NCI-H187 treated with DMSO at 0.1 percent for 48 hours (cell line): ENCODE results near the gene NFATC2IP.
A peak's percentile ranks its signal among the peaks of the same experiment; 100 is the strongest.

ENCODE experiments used
- DNase-seq: peaks from one replicate; lab custom pipeline; 2025; lab: John Stamatoyannopoulos, UW

Gene NFATC2IP

DNA sequence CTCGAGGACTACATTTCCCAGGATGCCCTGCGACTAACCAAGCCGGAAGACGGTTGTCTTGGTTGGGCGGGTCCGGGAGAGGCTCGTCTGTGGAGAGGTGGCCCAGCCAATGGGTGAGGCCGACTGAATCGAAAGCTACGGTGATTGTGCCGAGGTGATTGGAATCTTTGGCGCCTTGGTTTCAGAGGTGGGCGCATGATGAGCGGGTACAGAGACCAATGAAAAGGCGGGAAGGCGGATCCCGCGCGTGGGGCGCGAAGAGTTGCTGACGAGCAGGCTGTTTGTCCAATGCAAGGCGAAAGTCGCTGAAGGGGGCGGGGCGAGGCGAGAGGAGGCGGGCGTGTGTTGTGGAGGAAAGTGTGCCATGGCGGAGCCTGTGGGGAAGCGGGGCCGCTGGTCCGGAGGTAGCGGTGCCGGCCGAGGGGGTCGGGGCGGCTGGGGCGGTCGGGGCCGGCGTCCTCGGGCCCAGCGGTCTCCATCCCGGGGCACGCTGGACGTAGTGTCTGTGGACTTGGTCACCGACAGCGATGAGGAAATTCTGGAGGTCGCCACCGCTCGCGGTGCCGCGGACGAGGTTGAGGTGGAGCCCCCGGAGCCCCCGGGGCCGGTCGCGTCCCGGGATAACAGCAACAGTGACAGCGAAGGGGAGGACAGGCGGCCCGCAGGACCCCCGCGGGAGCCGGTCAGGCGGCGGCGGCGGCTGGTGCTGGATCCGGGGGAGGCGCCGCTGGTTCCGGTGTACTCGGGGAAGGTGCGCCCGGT lies at the start of gene NFATC2IP:
Gene NFATC2IP, plus strand, starts transcription at position 290 of the 762 bp plus-strand sequence. Its CDS starts 75 bp downstream, at position 365.
- peak; percentile 94 for DNase-seq

DNA sequence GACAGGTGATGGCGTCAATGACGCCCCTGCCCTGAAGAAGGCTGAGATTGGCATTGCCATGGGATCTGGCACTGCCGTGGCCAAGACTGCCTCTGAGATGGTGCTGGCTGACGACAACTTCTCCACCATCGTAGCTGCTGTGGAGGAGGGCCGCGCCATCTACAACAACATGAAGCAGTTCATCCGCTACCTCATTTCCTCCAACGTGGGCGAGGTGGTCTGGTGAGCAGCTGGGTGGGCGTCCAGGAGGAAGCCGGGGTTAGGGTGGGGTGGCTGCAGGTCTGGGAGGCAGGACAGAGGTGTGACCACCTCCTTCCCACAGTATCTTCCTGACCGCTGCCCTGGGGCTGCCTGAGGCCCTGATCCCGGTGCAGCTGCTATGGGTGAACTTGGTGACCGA lies 48.9 kb upstream of the NFATC2IP start:
- DNase-seq, result no peak

DNA sequence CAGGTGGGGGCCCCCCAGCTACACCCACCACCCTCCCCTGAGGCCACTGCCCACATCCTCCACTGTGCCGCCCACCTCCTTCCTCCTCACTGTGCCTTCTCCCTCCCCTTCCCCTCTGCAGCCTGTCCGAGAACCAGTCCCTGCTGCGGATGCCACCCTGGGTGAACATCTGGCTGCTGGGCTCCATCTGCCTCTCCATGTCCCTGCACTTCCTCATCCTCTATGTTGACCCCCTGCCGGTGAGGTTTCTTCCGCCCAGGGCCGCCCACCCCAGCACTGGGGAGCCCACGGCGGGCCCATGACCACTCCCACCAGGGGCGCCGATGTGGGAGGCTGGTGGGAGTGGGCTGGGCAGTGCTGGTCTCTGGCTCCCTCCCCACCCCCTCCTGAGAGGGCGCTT lies 47.8 kb upstream of the NFATC2IP start:
- no peak for DNase-seq

DNA sequence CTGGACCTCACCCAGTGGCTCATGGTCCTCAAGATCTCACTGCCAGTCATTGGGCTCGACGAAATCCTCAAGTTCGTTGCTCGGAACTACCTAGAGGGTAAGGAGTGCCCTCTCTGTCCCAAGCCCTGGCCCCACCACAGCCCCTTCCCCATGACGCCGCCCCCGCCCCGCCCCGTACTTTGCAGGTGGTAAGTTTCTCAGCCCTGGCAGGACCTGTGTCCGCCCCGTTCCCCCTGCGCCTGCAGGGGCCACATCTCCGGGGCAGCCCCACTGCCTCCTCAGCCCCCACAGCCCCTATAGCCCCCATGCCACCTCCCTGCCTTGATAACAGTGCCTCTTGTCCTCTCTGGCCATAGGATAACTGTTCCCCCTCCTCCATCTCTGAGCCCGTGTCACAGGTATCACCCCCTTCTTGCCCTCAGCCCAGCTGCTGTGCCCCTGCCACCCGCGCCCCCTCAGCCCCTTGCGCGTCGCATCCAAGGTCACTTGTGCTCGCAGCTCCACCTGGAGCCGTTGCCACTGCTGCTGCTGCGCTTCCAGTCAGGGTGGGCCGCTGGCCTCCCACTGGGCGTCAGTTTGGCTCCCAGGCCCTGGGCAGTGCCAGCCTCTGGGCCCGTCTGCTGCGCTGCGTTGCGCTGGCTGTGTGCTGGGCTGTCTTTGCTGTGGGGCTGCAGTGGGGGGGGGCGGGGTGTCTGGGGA lies 47.2 kb upstream of the NFATC2IP start:
- DNase-seq, result no peak

DNA sequence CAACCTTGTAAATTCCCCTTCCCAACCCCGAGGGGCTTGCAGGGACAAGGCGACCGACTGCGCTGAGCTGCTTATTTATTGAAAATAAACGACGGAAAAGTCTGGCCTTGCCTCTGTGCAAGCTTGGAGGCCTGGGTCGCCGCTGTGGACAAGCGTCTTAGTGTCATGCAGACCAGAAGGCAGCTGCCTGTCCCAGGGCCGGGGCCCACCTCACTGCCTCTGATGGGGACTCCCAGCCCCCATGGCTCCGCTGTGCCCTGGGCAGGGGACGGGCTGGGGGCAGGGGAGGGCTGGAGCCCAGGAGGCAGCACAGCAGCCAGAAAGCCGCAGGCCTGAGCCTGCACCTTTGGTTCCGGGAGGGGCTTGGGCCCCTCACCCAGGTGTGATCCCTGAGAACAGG lies 46.4 kb upstream of the NFATC2IP start:
- no peak for DNase-seq

DNA sequence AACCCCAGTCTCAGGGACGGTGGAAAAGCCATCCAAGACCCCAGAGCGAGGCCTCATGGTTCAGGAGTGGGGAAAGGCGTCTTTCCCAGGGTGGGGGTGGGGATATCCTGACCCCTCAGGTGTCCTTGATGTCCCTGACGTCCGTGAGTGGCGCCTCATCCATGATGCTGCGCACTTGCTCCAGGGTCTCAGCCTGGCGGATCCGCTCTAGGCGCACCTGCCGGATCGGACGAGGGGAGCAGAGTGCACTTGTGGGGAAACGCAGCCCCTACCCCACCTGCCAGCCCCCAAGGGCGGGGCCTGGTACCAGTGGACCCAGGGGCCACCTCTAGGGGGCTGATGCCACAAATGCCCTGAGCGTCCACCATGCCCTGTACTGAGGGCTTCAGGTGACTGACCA lies 45.9 kb upstream of the NFATC2IP start:
- DNase-seq, result no peak

DNA sequence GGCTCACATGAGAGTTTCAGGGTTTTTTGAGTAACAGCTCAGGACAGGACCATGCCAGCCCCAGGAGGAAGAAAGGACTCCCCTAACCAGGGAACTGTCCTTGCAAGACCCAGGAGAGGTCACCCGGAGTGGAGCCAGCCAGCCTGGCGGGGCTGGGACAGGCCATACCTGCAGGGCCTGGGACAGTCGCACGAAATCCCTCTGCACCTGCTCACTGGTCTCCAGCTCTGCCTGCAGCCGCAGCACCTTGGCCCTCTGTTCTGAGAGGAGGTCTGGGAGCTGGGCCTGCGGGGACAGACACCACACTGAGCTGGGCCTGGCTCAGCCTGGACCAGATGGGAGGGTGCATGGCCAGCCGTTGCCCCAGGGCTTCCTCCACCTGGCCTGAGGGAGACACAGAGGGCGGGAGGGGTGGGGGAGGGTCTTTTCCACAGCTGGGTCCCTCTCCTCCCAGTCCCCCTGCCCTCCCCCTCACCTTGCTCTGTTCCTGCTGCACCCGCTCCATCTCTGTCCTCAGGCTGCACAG lies 45.4 kb upstream of the NFATC2IP start:
- no peak for DNase-seq

DNA sequence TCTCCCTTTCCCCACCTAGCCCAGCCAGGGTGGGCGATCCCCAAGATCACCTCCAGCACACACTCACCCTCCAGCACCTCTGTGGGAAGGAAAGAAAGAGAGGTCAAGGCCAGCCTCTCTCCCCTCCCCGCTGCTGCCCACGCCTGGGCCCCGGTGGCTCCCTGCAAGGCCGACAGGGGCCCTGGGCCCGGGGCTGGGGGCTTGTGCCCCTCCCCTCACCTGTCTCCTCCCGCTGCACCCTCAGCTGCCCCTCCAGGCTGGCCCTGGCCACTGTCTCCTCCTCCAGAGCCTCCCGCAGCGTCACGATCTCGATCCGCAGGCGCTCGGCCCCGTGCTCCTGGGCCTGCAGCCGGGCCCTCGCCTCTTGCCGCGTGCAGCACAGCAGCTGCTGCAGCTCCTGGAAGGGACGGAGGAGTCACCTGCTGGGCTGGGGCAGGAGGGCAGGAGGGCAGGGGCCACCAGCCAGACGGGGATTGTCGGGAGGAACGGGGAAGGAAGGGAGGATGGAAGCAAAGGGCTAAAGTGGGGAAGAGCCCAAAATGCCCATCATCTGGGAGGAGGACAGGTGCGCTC lies 44.9 kb upstream of the NFATC2IP start:
- no peak for DNase-seq

DNA sequence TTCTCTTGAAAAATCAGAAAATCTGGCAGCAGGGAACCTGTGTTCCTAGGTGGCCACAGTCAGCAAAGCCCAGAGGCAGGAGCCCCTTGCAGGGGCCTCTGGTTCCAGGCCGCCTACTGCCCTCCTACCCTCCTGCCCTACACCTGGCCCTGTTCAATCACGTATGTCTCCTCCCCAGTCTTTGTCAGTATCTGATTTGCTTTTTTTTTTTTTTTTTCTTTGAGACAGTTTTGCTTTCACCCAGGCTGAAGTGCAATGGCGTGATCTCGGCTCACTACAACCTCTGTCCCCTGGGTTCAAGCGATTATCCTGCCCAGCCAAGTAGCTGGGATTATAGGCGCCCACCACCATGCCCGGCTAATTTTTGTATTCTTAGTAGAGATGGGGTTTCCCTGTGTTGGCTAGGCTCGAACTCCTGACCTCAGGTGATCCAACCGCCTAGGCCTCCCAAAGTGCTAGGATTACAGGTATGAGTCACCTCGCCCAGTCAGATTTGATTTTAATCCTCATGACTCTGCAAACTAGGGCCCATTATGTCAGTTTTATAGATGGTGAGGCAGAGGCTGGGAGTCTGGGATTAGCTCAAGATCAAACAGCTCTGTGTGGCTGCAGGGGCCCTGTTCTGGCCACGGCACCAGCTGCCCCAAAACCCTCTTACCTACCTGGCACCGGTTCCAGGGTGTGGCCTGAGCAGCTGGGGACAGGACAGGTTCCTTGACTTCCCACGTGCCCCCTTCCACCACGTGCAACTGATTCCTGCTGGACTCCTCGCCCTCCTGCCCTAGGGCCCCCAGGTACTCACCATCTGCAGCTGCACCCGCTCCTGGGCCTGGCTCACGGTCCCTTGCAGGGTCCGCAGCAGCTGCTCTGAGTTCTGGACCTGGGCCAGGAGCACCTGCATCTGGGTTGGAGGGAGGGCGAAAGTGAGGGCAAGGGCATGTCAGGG lies 40.4 kb upstream of the NFATC2IP start:
- DNase-seq, result no peak

DNA sequence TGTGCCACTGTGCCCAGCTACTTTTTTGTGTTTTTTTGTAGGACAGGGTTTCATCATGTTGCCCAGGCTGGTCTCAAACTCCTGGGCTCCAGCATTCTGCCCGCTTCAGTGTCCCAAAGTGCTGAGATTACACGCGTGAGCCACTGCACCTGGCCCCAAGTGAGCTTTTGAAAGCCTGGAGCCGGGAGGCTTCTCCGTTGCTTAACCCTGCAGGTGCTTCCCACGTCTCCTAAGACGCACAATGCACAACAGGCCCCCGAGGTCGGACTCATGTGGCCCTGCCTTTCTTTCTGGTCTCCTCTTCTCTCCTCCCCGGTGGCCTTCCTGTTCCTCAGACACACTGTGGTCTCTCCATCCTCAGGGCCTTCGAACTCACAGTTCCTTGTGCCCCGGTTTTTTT lies 38.2 kb upstream of the NFATC2IP start:
- no peak for DNase-seq

DNA sequence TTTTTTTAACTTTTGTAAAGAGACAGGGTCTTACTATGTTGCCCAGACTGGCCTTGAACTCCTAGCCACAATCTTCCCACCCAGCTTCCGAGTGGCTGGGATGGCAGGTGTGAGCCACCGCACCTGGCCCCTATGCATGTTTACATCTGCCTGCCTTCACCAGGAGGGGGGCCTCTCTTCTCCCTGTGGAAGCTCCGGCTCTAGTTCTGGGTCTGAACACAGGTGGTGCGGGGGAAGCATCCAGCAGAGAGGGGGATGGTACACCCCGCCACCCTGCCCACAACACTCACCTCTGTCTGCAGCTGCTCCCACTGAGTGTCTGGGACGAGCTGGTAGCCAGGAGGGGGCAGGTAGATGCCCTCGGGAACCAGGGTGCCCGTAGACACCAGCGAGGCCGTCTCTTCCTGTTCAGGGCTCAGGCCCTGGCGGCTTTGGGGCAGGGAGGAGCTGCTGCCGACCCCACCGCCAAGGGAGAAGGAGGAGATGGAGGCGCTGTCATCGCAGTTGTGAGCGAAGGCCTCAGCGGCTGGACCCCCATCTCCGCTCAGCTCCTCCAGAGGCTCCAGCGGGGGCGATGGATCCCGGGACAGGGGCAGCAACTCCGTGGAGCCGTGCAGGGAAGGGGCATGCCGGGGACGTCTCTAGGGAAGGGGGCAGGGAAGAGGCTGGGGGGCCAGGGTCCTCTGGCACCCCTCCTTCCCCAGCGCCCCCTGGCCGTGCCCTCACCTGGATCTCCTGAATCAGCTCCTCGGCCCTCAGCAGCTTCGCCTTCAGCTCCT lies 36.6 kb upstream of the NFATC2IP start:
- no peak for DNase-seq

DNA sequence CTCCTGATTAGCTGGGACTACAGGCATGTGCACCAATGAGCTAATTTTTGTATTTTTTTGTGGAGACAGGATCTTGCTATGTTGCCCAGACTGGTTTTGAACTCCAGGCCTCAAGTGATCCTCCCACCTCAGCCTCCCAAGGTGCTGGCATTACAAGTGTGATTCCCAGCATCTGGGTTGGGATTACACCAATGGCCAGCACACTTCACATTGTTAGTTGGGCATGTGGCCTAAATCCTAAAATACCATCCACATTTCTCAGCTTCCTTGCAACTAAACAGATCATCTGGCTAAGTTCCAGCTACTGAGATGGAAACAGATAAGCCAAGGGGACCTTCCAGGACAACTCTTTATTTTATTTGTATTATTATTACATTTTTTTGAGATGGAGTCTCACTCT lies 35.6 kb upstream of the NFATC2IP start:
- no peak for DNase-seq

DNA sequence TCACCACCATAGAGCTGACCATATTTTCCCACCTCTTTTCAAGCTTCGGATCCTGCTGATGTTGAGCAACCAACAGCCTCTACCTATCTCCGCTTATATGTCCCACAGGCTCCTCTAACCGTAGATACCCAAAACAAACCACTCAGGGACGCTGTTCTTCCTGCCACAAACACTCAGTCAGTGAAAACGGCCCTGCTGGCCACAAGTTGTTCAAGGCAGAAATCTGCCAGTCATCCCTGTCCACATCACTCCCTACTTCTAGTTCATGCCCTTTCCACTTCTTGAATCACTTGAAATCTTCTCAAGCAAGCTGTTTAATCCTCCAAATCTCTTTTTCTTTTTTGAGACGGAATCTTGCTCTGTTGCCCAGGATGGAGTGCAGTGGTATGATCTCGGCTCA lies 33.6 kb upstream of the NFATC2IP start:
- no peak for DNase-seq

DNA sequence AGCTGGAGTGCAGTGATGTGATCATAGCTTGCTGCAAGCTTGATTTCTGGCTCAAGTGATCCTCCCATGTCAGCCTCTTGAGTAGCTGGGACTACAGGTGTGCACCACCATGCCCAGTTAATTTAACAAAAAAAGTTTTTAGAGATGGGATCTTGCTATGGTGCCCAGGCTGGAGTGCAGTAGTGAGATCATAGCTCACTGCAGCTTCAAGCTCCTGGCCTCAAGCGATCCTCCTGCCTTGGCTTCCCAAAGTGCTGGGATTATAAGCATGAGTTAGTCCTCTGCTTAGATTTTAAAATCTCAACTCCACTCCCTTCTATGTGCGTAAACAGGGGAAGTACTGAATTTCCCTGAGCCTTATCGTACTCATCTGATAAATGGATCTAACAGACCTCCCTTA lies 32.0 kb upstream of the NFATC2IP start:
- DNase-seq, result no peak

DNA sequence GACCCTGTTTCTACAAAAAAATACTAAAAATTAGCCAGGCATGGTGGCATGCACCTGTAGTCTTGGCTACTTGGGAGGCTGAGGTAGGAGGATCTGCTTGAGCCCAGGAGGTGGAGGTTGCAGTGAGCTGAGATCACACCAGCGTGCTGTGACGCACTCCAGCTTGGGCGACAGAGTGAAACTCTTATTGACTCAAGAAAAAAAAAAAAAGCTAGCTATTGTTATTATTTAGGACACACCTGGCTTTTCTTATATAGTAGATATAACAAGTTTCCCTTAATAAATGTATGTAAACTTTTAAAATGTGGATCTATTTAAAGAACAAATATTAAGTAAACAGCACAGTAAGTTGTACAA lies 27.5 kb upstream of the NFATC2IP start:
- DNase-seq, result no peak

DNA sequence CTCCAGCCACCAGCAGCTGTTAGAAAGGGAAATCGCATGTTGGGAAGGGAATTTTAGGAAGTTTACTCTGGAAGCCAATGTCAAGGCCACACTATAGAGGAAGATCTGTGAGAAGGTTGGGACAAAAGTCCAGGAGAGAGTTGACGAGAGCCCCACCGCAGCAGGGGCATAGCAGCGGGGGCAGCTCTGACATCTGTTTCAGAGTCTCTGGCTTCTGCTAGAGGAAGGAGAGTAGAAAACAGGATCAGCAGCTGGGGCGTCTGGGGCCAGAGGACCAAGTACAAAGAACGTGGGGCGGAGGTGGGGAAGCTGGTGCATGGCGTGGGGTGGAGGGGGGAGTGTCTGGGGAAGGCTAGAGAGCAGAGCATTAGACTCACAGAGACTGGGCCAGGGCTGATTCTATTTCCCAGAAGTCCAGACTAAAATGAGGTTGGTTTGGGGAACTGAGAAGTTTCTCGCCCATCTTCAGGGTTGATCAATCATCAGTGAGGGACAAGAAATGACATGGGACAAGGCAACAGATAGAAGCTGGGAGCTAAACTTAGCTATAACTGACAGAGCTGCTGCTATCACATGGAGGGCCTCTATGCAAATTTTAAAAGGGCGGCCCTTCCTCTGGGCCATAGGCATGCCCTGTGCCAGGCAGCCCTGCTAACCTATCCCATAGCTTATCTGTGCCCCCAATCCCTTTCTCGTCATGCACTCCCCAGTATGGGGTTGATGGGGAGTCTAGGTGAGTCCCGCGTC lies 26.9 kb upstream of the NFATC2IP start:
- no peak for DNase-seq

DNA sequence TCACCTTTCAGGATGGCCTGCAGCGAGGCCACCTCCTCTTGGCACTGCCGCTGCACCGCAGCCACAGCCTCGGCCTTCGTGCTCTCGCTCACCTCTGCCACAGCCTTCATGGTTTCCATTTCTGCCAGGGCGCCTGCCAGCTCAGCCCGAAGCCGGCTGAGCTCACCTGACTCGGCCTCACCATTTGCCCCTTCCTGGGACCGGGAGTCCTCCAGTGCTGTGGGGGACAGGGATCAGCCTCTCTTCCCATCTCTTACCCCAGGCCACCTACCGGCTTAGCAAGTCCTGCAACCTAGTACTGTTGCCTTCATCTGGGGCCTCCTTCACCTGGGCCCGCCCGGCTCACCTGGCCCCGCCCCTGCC lies 26.4 kb upstream of the NFATC2IP start:
- DNase-seq, result no peak

DNA sequence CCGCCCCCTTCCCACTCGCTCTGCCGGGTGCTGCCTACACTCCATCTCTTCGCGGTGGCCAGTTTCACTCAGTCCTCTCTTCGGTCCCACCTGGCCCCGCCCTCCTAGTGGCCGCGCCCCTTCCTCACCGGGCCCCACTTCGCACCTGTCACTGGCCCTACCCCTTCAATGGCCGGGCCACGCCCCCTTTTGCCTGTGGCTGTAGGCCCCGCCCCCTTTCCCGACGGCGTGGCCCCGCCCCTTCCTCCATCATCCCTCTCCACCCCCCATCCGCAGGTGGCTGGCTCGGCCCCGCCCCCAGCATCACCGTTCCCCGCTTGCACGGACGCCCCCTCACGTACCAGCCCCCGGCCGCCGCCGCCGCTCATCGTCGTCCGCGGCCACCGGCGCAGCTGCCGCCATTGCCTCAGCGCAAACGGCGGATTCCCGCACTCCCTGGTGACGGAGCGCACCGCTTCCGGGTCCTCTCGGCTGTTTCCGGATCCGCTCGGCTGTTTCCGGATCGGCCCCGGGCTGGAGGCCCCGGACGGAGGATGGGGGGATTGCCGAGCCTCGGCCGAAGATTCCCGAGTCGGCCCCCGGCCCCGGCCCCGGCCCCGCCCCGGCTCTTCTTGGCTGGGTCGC lies 25.9 kb upstream of the NFATC2IP start, which contains the start of gene RABEP2:
Gene RABEP2, minus strand, starts transcription at position 477 of the 624 bp plus-strand sequence. Its CDS starts 75 bp downstream, at position 402.
- peak; percentile 63 for DNase-seq

DNA sequence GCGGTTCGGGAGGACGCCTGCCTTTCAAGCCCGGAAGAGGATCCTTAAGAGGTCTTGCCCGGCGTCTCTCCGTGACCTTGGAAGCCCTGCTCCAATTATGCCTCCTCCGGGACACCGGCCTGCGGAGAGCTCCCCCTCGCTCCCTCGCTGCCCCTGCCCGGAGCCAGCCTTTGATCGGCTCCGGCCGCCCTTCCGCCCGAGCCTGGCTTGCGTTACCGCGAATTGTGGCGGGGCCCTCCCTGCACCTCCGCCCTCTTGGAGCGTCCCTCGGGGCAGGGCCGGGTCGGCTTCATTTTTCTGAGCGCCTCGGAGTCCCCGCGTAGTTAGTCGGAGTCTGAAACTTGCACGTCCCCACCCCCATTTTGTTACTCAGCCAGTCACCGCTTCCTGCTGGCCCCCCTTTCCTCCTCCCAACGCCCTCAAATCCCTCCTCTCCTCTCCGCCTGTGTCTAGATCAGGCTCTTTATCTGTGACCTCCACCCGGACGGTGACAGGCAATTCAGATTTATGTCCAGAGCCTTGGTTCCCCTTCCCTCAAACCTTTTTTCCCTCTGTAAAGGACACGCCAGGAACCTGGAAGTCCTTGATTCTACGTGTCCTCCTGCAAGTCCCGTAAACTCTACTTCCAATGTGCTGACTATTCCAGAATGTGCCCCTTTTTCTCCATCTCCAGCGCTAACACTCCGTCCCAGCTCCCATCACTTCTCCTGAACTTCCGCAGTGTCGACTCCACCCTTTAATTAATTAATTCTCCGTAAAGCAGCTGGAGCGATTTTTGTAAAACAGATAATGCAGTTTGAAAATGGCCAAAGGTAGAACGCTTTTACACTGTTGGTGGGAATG lies 25.1 kb upstream of the NFATC2IP start:
- DNase-seq, result no peak
